Activated T-helper 1 cell treated with anti-CD3 and anti-CD28 coated beads, Interleukin-12 subunit alpha, Interleukin-12 subunit beta, Interleukin-2, Interleukin-4 antibody, amounts not matched to agents 30 ng/mL and 10 ng/mL and 1 ng/mL, durations not matched to agents 14 hours and 24 hours and 36 hours (primary cell): Measurements from ENCODE around the gene WDR90. TPM values are rescaled to one million over a fixed set of nuclear protein-coding genes. Genes with fewer than 3 reads are reported as not detected.

Source experiments
- DNase-seq: peaks from one replicate; pipeline ENCODE4 v3.0.0; 2021; ENCODE audit warnings: low spot score
- H3K27ac Mint-ChIP-seq: one replicate; pipeline ENCODE4 v1.8.0; 2021; ENCODE audit warnings: mild to moderate bottlenecking, mixed read lengths
- H3K27me3 Mint-ChIP-seq: one replicate; pipeline ENCODE4 v1.8.0; 2022; ENCODE audit warnings: mild to moderate bottlenecking, moderate library complexity, mixed read lengths; ENCODE audit not compliant: insufficient read depth
- H3K36me3 Mint-ChIP-seq: one replicate; pipeline ENCODE4 v1.8.0; 2021; ENCODE audit warnings: low read depth, mixed read lengths
- H3K4me1 Mint-ChIP-seq: one replicate; pipeline ENCODE4 v1.8.0; 2021; ENCODE audit warnings: low read depth, mixed read lengths
- H3K4me3 Mint-ChIP-seq: one replicate; pipeline ENCODE4 v1.8.0; 2021; ENCODE audit warnings: mild to moderate bottlenecking, moderate library complexity, mixed read lengths
- H3K9me3 Mint-ChIP-seq: one replicate; pipeline ENCODE4 v1.8.0; 2021; ENCODE audit warnings: mixed read lengths
- intact Hi-C: fragments of 100-400 bp; cut with micrococcal nuclease; formaldehyde crosslinking; loops from one replicate; pipeline ENCODE4 v1.15.1; 2024
- total RNA-seq: library from RNA; stranded (reverse); gene quantifications from 2 replicates; pipeline ENCODE4 v1.2.3, GENCODE V29; 2022

WDR90 gene
- total RNA-seq, 1 donor from 2014 or later: 82.3 TPM

GRCh38 chr16:666572-666971, 17.4 kb downstream of the WDR90 start:
- intact Hi-C loops: no loop called here
- Mint-ChIP-seq H3K4me1 (peaks cover 4% of the 10 kb centered on the region), H3K4me3 (no peak overlapping the region), H3K9me3 (no peaks in the 10 kb centered on the region), H3K27ac (no peak overlapping the region), H3K27me3 (no peaks in the 10 kb centered on the region), H3K36me3 (peaks cover 5% of the 10 kb centered on the region)
- no peak for DNase-seq

DNA sequence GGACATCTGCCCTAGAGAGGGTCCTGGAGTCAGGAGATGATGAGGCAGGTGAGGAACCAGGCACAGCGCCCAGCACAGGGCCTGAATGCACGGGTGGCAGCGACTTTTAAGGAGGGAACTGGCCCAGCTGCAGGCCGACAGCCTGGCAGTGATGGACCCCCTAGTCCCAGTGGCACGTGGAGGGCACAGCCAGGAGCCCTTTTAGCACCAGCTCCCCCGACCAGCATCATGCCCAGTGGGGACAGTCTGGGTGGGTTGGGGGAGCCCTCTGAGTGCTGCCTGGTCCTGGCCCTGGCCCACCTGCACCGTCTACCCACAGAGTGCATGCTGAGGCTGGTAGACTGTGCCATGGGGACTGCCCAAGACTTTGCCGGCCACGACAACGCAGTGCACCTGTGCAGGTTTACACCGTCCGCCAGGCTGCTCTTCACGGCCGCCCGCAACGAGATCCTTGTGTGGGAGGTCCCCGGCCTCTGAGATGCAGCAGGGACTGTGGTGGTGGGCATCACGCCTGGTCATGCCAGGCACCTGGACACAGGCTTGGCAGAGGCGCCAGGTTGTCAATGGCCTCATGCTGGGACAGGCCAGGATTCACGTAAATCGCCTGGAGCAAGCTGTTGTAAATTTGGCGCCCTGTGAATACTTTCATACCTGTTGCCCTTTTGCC, 18.1 kb downstream of the WDR90 start:
- intact Hi-C loops: loop anchor here (1.0 kb wide), 1 partner anchor 13 kb away; the partner anchor contains the start of gene STUB1
- H3K36me3 Mint-ChIP-seq: peaks cover 5% of the 10 kb centered on the region
- H3K4me3 Mint-ChIP-seq: peak overlapping the region; percentile 76
- peaks cover 4% of the 10 kb centered on the region for H3K4me1 Mint-ChIP-seq
- no peak for DNase-seq
- H3K27me3 Mint-ChIP-seq: no peaks in the 10 kb centered on the region
- H3K9me3 Mint-ChIP-seq: no peaks in the 10 kb centered on the region
- peak overlapping the region; percentile 86 for H3K27ac Mint-ChIP-seq

GRCh38 chr16:667780-668518, 18.8 kb downstream of the WDR90 start, which contains the start of gene RHOT2:
Gene RHOT2 (plus strand): TSS chr16:668132. CDS start chr16:668200, 68 bp downstream.
- intact Hi-C loops: loop anchor here (1.0 kb wide), 2 partner anchors 12 to 32 kb away; partner anchors contain the start of genes METTL26 and STUB1
- H3K4me1 Mint-ChIP-seq: peaks cover 4% of the 10 kb centered on the region
- H3K27ac Mint-ChIP-seq: peak within 1 kb of the TSS; percentile 86

GRCh38 chr16:668519-669171, 19.5 kb downstream of the WDR90 start:
- Mint-ChIP-seq H3K36me3 (peaks cover 11% of the 10 kb centered on the region), H3K27ac (no peak overlapping the region), H3K9me3 (no peaks in the 10 kb centered on the region), H3K27me3 (no peaks in the 10 kb centered on the region), H3K4me1 (peaks cover 4% of the 10 kb centered on the region), H3K4me3 (peak overlapping the region; percentile 85)
- no peak for DNase-seq
- intact Hi-C loops: loop anchor here (1.0 kb wide), 1 partner anchor 32 kb away; the partner anchor contains the start of gene METTL26

More at GRCh38 chr16:667780-668518, 18.8 kb downstream of the WDR90 start, which contains the start of gene RHOT2:
- Mint-ChIP-seq H3K27me3 (no peaks in the 10 kb centered on the region), H3K4me3 (peak within 1 kb of the TSS; percentile 85), H3K36me3 (peaks cover 9% of the 10 kb centered on the region), H3K9me3 (no peaks in the 10 kb centered on the region)
- DNase-seq: peak; percentile 94

- no peaks in the 10 kb centered on the region for H3K9me3 Mint-ChIP-seq
- H3K27ac Mint-ChIP-seq: no peak overlapping the region
- H3K4me1 Mint-ChIP-seq: peaks cover 4% of the 10 kb centered on the region
- peaks cover 11% of the 10 kb centered on the region for H3K36me3 Mint-ChIP-seq
- no peaks in the 10 kb centered on the region for H3K27me3 Mint-ChIP-seq
- intact Hi-C loops: no loop called here
- H3K4me3 Mint-ChIP-seq: peak overlapping the region; percentile 85
- no peak for DNase-seq
Observed at GRCh38 chr16:669666-670065, 20.5 kb downstream of the WDR90 start.

- DNase-seq: no peak
- H3K4me3 Mint-ChIP-seq: peak overlapping the region; percentile 85
Observed at GRCh38 chr16:670485-671352, 21.6 kb downstream of the WDR90 start.

GRCh38 chr16:671353-672131, 22.4 kb downstream of the WDR90 start:
- Mint-ChIP-seq H3K36me3 (peaks cover 11% of the 10 kb centered on the region), H3K4me1 (peaks cover 4% of the 10 kb centered on the region), H3K27me3 (peaks cover 7% of the 10 kb centered on the region), H3K9me3 (no peaks in the 10 kb centered on the region), H3K4me3 (peak overlapping the region; percentile 15), H3K27ac (no peak overlapping the region)
- DNase-seq: no peak
- intact Hi-C loops: no loop called here

More at GRCh38 chr16:670485-671352, 21.6 kb downstream of the WDR90 start:
- Mint-ChIP-seq H3K27ac (no peak overlapping the region), H3K9me3 (no peaks in the 10 kb centered on the region), H3K36me3 (peaks cover 11% of the 10 kb centered on the region), H3K4me1 (peaks cover 4% of the 10 kb centered on the region), H3K27me3 (peaks cover 7% of the 10 kb centered on the region)
- intact Hi-C loops: no loop called here

GRCh38 chr16:672371-672770, 23.2 kb downstream of the WDR90 start:
- H3K9me3 Mint-ChIP-seq: no peaks in the 10 kb centered on the region
- H3K4me1 Mint-ChIP-seq: peaks cover 4% of the 10 kb centered on the region
- intact Hi-C loops: no loop called here
- H3K4me3 Mint-ChIP-seq: no peak overlapping the region
- peaks cover 11% of the 10 kb centered on the region for H3K36me3 Mint-ChIP-seq
- H3K27me3 Mint-ChIP-seq: peaks cover 7% of the 10 kb centered on the region
- DNase-seq: no peak
- no peak overlapping the region for H3K27ac Mint-ChIP-seq

GRCh38 chr16:672851-673250, 23.7 kb downstream of the WDR90 start:
- intact Hi-C loops: no loop called here
- Mint-ChIP-seq H3K27ac (no peak overlapping the region), H3K4me3 (no peak overlapping the region), H3K9me3 (no peaks in the 10 kb centered on the region), H3K4me1 (no peaks in the 10 kb centered on the region), H3K27me3 (peaks cover 7% of the 10 kb centered on the region), H3K36me3 (peaks cover 11% of the 10 kb centered on the region)
- DNase-seq: no peak

GRCh38 chr16:673399-673991, 24.3 kb downstream of the WDR90 start:
- no peaks in the 10 kb centered on the region for H3K9me3 Mint-ChIP-seq
- DNase-seq: no peak
- intact Hi-C loops: no loop called here
- H3K27ac Mint-ChIP-seq: no peak overlapping the region
- H3K4me1 Mint-ChIP-seq: no peaks in the 10 kb centered on the region
- peaks cover 11% of the 10 kb centered on the region for H3K36me3 Mint-ChIP-seq
- no peak overlapping the region for H3K4me3 Mint-ChIP-seq
- peaks cover 7% of the 10 kb centered on the region for H3K27me3 Mint-ChIP-seq

GRCh38 chr16:674214-674881, 25.2 kb downstream of the WDR90 start:
- Mint-ChIP-seq H3K27me3 (peaks cover 7% of the 10 kb centered on the region), H3K4me1 (no peaks in the 10 kb centered on the region), H3K27ac (no peak overlapping the region), H3K4me3 (no peak overlapping the region), H3K9me3 (no peaks in the 10 kb centered on the region), H3K36me3 (peaks cover 11% of the 10 kb centered on the region)
- no peak for DNase-seq
- intact Hi-C loops: no loop called here
